GM21367 (cell line): ENCODE results near the gene AP1AR.
"Not testable (repeated sequence)": the region's sequence is repeated elsewhere in the genome, so short reads cannot be mapped to it uniquely, and the experiment has no call there.

Experiments used
- ATAC-seq: cut with Tn5 transposase; IDR thresholded peaks from one replicate; pipeline ENCODE4 v1.9.1; 2021; ENCODE audit not compliant: unreplicated experiment

The AP1AR gene, protein sequence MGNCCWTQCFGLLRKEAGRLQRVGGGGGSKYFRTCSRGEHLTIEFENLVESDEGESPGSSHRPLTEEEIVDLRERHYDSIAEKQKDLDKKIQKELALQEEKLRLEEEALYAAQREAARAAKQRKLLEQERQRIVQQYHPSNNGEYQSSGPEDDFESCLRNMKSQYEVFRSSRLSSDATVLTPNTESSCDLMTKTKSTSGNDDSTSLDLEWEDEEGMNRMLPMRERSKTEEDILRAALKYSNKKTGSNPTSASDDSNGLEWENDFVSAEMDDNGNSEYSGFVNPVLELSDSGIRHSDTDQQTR

DNA sequence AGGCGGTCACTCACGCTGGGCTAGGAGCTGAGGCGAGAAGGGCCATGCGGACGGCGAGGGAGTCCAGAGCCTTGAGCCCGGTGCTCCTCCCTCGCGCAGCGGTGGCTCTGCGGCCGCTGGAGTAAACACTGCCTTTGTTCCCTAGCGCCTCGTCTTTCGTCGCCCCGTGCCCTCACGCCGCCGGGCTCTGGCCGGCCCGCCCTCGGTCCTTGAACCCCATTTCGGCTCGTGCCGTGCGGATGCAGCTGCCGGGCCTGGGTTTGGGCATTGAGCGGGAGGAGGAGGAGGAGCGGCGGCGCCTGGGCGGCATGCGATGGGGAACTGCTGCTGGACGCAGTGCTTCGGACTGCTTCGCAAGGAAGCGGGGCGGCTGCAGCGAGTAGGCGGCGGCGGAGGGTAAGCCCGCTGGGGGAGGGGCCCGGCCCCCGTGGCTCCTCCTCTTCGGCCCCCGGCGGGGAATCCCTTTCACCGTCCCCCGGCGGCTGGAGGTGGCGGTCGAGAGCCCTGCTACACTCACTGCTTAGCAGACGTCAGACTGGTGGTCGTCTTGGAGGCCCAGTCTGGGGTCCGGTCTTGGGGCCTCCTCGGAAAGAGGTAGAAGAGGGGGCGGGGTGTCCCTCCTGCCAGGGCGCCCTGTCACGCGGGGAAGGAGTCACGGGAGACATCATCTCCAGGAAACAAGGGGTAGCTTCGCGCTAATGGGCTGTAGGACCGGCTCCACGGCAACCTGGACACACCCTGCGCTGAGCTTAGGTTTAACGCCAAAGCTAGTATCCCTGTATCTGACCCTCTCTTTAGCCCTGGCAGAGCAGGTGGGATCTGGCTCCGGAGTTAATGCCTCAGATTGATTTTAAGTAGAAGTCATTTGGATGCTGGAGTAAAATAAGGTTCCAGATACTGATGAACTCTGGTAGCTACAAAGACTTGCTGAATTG lies at the start of gene AP1AR:
AP1AR (plus strand) TSS at position 9 of the 935 bp plus-strand sequence; CDS start at position 314, 305 bp downstream.
- peak; percentile 64 for ATAC-seq

DNA sequence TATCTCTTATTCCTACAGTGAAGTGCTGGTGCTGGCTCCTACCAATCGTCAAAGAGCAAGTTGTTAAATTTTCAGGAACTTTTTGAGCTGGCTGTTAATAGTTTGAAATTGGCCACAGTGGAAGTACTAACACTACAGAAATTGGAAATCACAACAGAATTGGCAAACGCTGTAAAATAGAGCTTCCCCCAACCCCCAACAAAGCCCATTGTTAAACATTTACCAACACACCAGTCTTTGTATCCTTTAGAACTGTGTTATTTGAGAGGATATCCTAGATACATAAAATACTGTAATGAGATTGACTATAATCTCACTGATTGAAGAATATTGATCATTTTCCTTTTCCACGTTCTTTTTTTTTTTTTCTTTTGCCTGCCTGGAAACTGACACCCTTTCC lies 49.0 kb upstream of the AP1AR start:
- ATAC-seq, result no peak

DNA sequence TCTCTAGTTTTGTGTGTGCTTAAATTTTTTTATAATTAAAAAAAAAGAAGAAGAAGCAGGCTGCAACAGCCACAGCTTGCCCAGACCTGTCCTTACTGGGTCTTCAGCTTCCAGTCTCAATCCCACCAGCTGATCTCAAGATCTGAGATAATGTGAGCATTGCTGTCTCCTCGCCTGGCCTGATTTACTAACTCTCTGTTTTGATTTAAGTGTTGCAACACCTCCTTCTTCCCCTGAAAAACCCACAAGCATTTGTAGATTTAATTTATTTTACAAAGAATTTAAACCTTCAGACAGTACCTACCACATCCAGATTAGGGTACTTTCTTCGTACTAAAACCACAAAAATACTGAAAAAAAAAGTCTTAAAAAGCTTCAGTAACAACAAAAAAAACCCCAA lies 48.3 kb upstream of the AP1AR start:
- no peak for ATAC-seq

DNA sequence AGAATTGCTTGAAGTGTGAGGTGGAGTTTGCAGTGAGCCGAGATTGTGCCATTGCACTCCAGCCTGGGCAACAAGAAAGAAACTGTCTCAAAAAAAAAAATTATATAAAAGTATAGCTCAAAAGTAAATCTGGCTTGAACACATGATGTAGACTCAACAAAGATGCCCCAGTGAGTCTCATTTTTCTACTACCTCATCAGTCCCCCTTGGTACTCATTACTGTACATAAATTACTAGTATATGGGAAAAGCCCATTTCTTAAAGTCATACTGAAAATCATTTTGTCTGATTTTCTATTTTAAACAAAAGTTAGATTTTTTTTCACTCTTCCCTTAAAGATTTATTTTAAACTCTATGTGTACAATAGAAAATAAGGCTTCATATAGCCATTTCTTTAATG lies 47.1 kb upstream of the AP1AR start:
- ATAC-seq, result no peak

DNA sequence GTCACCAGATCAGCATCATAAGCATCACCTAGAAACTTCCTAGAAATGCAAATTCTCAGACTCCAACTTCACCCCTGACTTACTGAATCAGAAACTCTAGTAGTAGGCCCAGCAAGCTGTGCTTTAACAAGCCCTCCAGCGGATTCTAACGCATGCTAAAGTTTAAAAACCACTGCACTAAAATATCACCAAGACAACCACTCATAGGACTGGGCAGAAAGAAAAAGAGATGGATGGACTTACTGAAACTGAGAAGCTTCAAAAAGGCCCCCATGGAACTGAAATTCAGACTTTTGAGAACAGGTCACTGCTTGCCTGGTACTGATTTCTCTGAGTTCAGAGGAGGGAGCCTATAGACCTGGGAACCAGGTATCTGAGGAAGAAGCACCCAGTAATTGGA lies 46.3 kb upstream of the AP1AR start:
- peak; percentile 50 for ATAC-seq

DNA sequence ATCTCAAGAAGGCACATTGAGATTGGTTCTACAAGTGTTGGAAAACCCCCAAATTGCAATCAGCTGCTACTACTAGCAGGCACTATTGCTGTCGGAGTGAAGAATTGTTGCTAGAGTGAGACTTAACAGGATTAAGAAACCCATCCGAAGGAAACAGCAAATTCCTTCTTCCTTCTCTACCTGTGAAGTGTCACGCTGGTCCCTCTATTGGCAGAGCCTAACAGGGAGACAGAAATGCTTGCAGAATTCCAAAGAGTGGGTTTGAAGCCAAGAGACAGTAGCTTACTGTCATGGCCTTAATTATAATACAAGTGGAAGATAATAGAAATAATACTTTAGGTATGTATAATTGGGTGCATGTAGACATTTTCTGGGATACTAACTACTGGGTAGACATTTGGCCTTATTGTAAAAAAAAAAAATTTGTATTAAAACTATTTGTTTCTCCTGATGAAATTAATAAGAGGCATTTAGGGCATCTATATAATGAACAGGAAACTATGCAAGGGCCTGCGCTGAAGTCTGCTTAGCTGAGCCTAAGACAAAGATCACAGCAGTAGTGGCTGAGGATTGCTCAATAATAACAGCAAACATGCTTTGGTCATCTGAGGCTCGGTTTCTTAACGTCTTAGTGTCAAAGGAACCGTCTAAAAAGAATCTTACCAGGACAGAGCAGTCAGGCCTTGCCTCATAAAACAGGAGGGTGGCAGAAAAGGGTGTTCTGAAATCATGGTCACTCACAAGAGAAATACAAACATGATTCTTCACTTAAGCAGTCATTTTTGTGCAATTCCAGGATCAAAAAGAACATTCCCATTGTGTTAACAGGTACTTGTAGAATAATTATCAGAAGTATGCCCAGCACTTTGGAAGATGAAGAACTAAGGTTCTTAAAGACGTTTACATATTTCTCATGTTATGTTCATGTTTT lies 45.6 kb upstream of the AP1AR start:
- no peak for ATAC-seq

DNA sequence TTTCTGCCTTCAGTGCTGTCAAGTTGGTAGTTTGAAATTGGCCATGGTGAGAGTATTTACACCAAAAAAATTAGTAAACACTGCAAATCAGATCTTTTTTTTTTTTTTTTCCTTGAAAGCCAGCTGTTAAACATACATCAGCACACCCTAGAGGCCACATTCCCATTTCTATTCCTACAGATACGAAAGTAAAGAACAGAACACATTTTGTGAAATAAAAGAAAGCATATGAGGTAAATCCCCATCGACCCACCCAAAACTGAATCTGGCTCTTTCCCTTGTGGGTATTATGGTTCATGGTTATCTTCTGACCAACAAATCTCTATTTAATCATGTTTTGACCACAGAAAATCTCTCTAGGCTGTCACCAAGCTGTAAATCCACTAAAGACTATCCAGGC lies 41.8 kb upstream of the AP1AR start:
- ATAC-seq, result no peak

DNA sequence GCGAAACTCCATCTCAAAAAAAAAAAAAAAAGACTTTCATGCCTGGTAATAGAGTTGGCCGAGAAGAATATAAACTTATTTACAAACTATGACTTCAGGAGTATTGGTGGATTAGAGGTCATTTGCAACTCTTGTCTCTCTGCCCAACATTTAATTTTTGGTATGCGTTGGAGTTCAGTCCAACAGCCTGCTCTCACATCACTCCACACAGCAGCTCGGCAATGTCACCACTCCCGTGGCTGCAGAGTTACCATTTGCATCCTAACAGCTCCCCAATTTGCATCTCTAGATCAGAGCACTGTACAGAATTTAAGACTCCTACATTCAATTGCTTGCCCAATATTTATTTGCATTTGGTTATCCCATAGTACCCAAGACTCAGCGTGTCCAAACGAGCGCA lies 40.9 kb upstream of the AP1AR start:
- no peak for ATAC-seq

DNA sequence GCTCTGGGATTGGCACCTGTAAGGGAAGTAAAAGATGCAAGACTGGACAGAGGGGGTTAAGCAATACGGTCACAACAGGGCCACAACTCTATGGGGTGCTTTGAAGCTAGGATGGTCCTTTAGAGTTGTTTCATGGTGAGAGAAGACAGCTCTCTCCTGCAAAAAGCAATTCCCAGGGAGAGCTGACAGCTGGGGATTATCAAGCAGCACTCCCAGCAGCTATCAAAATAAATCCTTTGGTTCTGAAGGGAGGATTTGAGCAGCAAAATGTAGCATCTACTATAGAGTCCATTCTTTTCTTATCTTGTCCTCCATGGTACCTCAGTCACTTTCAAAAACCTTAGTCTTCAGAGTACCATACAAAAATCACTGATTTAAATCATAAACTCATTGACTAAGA lies 35.1 kb upstream of the AP1AR start:
- no peak for ATAC-seq

DNA sequence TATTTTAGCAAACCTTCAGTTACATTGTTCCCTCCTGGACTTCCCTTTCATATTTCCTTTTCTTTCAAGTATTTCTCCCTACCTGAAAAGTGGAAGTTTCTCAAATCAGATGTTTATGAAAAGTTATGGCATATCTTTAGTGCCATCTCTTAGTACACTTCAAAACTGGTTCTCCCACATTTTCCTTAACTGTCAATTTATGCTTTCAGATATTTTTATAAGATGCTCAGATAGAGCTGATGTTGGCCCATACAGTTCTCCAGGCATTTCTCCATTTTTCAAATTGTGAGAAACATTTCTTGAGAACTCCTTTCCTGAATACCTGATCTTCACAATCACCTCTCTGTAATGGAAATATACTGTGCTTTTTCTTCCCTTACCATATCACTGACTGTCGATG lies 32.5 kb upstream of the AP1AR start:
- ATAC-seq, result no peak

DNA sequence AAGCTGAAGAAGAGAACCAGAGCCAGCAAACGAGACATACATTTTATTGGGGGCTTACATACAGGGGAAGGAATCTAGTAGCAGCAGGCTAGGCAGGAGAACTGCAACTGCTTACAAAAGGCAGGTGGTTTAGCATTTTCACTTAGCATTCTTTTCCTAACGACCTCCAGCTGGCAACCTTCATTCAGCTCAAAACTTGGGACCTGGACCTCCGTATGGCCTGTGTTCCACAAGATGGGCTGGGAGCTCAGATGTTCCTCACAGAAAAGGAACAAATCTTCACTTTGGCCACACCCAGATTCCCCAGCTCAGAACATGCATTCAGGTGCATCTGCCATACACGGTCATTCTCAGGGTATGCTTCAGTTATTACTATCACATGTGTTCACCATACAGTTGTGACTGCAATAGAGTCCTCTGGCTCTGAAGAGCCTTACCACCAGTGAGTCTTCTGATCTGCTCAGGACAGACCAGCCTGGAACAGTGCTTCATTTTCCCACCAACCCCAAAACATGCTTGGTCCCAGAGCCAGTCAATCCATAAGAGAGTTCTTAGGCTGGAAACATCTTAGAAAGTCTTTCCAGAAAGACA lies 29.6 kb upstream of the AP1AR start:
- no peak for ATAC-seq

DNA sequence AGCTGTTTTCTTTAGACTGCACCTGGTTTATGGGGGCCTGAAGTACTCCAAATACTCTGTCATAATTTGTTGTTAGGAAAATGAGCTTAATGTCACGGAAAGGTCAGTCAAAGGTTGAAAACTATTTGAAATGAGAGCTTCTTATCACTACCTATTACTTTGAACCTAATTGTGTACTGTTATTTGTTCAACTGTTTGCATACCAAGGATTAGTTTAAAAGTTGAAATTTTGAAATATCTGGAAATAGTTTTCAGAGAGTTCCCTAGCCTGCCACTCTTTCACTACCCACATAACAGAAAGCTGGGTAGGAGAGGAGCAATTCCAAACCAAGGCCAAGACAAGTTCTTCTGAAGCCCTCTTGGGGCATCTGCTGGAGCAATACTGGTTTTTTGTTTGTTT lies 28.0 kb upstream of the AP1AR start:
- ATAC-seq, result no peak

DNA sequence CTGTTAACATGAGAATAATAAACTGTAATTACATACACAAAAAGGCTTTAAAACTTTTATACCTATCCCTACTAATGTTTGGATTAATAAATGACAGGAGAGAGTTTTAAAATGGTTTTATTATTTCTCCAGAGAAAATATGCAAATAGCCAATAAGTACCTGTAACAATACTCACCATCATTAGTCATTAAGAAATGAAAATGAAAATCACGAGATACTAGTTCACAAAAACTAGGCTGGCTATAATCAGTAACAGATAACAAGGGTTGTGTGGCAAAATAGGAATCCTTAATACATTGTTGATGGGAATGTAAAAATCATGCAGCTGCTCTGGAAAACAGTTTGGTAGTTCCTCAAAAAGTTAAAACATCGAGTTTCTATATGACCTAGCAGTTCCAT lies 25.2 kb upstream of the AP1AR start:
- ATAC-seq, result no peak

DNA sequence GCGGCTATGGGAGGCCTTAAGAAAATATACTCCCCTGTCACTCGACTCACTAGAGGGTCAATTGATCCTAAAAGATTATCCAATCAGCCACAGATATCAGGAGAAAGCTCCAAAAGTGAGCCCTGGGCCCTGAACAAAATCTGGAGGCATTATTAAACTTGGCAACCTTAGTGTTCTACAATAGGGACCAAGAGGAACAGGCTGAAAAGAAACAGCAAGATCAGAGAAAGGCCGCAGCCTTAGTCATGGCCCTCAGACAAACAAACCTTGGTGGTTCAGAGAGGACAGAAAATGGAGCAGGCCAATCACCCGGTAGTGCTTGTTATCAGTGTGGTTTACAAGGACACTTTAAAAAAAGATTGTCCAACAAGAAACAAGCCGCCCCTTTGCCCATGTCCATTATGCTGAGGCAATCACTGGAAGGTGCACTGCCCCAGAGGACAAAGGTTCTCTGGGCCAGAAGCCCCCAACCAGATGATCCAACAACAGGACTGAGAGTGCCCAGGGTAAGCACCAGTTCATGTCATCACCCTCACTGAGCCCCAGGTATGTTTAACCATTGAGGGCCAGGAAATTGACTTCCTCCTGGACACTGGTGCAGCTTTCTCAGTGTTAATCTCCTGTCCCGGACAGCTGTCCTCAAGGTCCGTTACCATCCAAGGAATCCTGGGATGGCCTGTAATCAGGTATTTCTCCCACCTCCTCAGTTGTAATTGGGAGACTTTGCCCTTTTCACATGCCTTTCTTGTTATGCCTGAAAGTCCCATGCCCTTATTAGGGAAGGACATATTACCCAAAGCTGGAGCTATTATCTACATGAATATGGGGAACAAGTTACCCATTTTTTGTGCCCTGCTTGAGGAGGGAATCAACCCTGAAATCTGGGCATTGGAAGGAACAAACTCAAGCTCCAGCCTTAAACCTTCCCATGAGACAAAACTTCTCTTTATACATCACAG lies 23.2 kb upstream of the AP1AR start:
- not testable (repeated sequence) for ATAC-seq

DNA sequence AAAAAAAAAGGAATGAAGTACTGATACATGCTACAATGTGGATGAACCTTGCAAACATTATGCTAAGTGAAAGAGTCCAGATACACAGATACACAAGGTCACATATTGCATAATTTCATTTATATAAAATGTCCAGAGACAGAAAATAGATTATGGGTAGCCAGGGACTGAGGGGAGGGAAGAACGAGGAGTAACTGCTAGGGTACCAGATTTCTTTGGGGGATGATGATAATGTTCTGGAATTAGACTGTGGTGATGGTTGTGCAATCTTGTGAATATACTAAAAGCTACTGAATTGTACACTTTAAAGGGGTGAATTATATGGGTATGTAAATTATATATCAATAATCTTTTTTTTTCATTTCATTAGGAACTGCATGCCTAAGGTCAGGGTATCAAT lies 20.8 kb upstream of the AP1AR start:
- no peak for ATAC-seq

DNA sequence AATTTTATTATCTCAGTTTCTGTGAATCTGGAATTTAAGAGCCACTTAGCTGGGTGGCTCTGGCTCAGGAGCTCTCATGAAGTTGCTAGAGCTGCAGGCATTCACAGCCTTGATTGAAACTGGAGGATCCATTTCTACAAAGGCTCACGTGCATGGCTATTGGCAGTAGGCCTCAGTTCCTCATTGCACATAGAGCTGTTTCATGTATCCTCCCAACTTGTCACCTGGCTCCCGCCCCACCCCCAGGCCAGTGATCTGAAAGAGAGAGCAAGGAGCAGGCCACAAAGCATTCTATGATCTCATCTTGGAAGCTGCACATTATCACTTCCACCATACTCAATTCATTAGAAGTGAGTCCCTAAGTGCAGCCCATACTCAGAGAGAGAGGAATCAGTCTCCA lies 18.5 kb upstream of the AP1AR start:
- ATAC-seq, result peak; percentile 71

DNA sequence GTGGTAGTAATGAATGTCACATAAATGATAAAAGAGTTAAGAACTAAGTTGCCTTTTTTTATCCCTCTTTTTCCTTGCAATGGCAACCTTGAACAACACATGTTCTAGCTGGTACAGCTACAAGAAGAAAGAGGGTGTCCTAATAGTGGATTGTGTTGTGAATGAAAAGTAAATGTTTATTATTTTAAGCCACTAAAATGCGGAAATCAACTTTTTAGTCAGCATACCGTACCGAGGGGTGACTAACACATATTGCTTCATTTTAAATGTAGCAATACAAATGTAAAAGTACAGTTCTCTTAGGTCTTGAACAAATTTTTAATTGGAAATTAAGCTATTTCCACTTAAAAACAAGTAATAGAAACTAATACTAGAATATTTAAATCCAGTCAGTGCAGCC lies 17.7 kb upstream of the AP1AR start:
- ATAC-seq, result no peak

DNA sequence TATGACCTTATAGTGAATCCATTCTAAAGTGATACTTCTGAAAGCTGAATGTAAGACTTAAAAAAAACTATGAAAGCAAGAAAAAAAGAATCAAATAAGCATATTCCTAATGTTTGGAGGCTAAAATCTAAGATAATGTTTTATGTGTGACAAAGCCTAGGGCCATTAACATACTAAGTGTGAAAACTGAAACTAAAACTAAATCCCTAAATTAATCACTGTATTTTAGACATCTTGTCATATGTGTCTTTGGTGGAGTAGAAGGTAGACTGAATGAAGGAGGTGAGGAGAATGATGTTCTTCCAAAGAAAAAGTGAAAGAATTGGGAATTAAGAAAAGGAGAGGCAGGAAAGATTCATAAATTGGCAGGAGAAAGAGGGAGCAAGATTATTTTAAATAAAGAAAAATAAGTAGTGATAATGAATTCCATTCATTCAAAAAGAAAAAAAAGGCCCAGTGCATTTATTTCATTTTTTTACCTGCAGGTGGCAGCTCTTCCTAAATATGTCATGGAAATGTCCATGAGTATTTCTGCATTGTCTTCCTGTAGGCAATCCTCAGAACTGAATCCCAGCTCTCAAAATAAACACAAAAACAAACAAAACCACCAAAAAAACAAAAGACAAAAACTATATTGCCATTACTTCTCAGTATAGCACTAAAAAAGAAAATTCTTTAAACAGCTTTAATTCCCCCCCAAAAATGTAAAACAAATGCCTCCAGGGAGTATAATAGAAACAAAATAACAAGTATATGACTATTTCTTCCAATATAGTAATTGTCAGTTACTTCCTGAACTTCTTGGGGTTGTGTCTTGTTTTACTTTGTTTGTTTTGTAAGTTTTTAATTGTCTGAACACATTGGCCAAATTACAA lies 17.0 kb upstream of the AP1AR start:
- no peak for ATAC-seq
